BJ (cell line): ENCODE measurements around the gene ASIP. TPM values are rescaled to one million over a fixed set of nuclear protein-coding genes. Genes with fewer than 3 reads are reported as not detected.

Experiments used
- CTCF ChIA-PET: fragments of 350-600 bp; formaldehyde crosslinking; extraction: SDS; loops from one replicate; lab custom pipeline; 2021; ENCODE audit warnings: antibody characterized with exemption, inconsistent platforms; lab: Yijun Ruan, JAX
- POLR2A ChIA-PET: fragments of 300-600 bp; sonication (Branson Sonifier 250); formaldehyde crosslinking; extraction: SDS; loops from one replicate; lab custom pipeline; 2021; ENCODE audit warnings: antibody characterized with exemption; lab: Charles Lee
- DNase-seq: peaks from one replicate; pipeline ENCODE4 v3.0.0-alpha.2; 2011; ENCODE audit warnings: low read depth
- H3K27me3 ChIP-seq: 2 replicates; pipeline ENCODE4 v1.6.0; 2011; ENCODE audit warnings: low read length; ENCODE audit not compliant: control insufficient read depth, insufficient read depth
- H3K36me3 ChIP-seq: 2 replicates; pipeline ENCODE4 v1.5.1; 2011; ENCODE audit warnings: low read length; ENCODE audit not compliant: control insufficient read depth, insufficient read depth
- H3K4me3 ChIP-seq: 2 replicates; pipeline ENCODE4 v1.5.1; 2011; ENCODE audit warnings: low read depth, mild to moderate bottlenecking, control low read depth, low read length
- polyA plus RNA-seq: library from polyadenylated mRNA; depleted of rRNA; stranded (reverse); fragments of >200 nt; gene quantifications from 2 replicates; pipeline ENCODE4 v1.2.3, GENCODE V29; 2011; rRNA removed
- TF ChIP-seq, protein P1 (sequence below): IDR thresholded peaks from 2 replicates; pipeline ENCODE4 v1.5.1; 2011; ENCODE audit warnings: low read depth, mild to moderate bottlenecking, control low read depth, inconsistent platforms, low read length, moderate library complexity; ENCODE audit not compliant: insufficient read depth

ASIP gene
- polyA plus RNA-seq, 1 experiment = not detected

DNA sequence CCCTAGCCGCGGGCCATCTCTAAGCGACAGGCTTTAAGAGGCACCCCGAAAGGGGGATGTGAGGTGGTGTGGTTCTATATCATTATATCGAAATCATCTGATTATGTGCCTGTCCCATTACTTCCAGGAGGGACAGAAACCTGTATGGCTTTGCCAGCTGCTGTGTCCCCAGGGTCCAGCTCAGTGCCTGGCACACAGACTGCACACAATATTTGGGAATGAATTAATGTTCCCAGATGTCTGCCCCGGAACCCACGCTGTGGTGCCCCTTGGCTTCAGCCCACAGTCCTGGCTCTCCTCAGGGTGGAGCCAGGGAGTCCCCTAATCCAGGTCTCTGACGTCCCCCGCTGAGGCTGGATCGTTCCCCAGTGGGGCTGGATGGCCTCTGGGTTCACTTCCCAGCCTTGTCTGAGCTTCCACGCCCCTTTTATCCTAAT lies 70.8 kb downstream of the ASIP start:
- no peak for DNase-seq
- TF ChIP-seq, protein P1, sequence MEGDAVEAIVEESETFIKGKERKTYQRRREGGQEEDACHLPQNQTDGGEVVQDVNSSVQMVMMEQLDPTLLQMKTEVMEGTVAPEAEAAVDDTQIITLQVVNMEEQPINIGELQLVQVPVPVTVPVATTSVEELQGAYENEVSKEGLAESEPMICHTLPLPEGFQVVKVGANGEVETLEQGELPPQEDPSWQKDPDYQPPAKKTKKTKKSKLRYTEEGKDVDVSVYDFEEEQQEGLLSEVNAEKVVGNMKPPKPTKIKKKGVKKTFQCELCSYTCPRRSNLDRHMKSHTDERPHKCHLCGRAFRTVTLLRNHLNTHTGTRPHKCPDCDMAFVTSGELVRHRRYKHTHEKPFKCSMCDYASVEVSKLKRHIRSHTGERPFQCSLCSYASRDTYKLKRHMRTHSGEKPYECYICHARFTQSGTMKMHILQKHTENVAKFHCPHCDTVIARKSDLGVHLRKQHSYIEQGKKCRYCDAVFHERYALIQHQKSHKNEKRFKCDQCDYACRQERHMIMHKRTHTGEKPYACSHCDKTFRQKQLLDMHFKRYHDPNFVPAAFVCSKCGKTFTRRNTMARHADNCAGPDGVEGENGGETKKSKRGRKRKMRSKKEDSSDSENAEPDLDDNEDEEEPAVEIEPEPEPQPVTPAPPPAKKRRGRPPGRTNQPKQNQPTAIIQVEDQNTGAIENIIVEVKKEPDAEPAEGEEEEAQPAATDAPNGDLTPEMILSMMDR = no peak
- Histone ChIP-seq H3K36me3 (no peaks in the 10 kb centered on the region), H3K4me3 (no peak overlapping the region), H3K27me3 (no peaks in the 10 kb centered on the region)
- ChIA-PET POLR2A (interaction anchor here (0.6 kb wide), 1 partner anchor 155 kb away, joined by 4 read pairs; no protein-coding TSS in a partner anchor), CTCF (interaction anchor here (0.6 to 6.1 kb wide), 84 partner anchors 9 to 473 kb away, joined by 3 to 63 read pairs (median 6); partner anchors contain the start of genes AHCY, ASIP, DYNLRB1 and ITCH)

DNA sequence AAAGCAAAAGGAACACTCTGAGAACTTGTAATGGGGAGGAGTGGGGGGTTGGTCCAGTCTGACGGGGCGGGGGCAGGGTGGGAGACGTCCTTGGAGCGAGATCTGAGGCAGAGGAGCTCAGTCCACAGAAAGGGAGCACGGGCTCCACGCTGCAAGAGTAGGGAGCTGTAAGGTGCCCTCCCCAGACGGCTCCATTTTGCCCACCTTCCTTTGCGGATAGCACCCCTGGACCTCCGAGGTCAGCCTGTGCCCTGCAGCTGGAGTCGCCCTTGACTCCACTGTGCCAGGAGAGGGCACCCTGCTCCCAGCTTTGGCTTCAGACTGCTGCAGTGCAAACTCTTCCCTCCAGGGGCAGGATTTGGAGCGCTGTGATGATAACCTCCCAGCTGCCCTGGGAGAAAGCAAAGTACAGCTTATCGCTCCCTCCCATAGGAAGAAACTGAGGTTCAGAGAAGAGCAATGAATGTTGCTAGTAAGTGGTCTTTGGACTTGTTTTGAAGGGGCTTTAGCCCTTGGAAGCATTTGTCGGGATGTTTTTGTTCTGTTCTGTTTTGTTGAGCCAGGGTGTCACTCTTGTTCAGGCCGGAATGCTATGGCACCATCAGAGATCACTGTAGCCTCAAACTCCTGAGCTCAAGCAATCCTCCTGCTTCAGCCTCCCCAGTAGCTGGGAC lies 71.5 kb downstream of the ASIP start:
- TF ChIP-seq, protein P1 = peak; percentile 100
- POLR2A ChIA-PET = interaction anchor here (0.6 kb wide), 1 partner anchor 154 kb away, joined by 4 read pairs; no protein-coding TSS in a partner anchor
- CTCF ChIA-PET = interaction anchor here (0.6 to 6.1 kb wide), 98 partner anchors 8 to 504 kb away, joined by 3 to 63 read pairs (median 5); partner anchors contain the start of genes AHCY, ASIP, DYNLRB1 and ITCH

DNA sequence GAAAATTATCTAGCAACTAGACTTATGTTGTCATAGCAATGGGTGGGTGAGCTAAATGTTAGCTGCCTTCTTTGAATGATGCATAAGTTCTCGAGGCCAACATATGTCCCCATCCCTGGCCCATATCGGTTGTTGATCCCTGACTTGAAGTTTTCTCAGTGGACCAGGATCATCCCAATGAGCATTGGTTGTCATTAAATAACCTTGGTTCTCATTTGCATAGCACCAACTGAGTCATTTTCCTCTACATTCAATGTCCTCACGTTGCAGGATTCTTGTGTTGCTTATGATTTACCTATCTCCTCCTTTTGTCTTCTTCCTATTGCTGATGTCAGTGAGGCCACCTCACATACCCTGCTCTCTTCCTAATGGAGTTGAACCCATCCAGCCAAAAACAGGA lies 74.0 kb downstream of the ASIP start:
- TF ChIP-seq, protein P1 = no peak
- CTCF ChIA-PET = interaction anchor here (0.7 to 4.4 kb wide), 4 partner anchors 8 to 158 kb away, joined by 3 to 32 read pairs (median 6); no protein-coding TSS in a partner anchor
- POLR2A ChIA-PET = no interaction called here
- Histone ChIP-seq H3K36me3 (no peaks in the 10 kb centered on the region), H3K4me3 (no peak overlapping the region), H3K27me3 (no peaks in the 10 kb centered on the region)
- DNase-seq = no peak

More for the DNA sequence above, 71.5 kb downstream of the ASIP start:
- H3K36me3 ChIP-seq = no peaks in the 10 kb centered on the region
- no peak for DNase-seq
- no peaks in the 10 kb centered on the region for H3K27me3 ChIP-seq
- peak overlapping the region; percentile 3; the same call in 1 of the 2 replicates for H3K4me3 ChIP-seq

DNA sequence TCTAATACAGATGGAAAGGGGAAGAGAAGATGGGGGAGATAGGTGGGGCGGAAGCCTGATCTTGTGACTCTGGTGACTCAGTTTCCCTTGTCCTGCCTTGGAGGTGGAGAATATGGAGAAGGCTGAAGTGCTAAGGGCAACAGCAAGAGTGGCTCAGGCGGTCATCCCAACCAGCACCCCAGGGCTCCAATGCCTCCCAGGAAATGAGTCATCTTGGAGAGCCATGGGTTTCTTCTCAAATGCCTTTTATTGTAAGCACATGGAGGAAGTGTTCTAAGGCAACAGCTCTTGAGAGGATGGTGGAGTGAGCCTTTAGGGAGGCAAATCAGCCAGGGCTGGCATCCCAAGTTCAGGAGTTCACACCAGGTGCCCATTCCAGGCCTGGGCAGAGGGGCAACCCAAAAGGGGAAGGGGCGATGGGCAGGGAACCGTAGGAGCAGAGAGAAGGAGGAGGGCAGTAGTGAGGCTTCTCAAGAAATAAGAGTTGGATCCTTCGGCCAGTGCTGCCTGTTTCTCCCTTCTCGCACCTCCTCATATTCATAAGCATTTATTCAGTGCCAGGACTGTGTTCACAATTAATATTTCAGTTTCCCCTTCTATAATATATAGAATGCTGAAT lies 75.1 kb downstream of the ASIP start:
- H3K36me3 ChIP-seq = no peaks in the 10 kb centered on the region
- DNase-seq = no peak
- no peak overlapping the region for H3K4me3 ChIP-seq
- ChIA-PET CTCF (no interaction called here), POLR2A (no interaction called here)
- TF ChIP-seq, protein P1 = no peak
- H3K27me3 ChIP-seq = no peaks in the 10 kb centered on the region; the same call in 1 of the 2 replicates

Other genes starting within 250 kb of the ASIP start
- 93.6 and 144 TPM in 2 replicates for gene RALY, start 247.5 kb upstream of the ASIP start, polyA plus RNA-seq
- gene EIF2S2, start 129.2 kb upstream of the ASIP start, polyA plus RNA-seq = 78.6 and 135 TPM in 2 replicates
- gene AHCY, start 61.9 kb downstream of the ASIP start, polyA plus RNA-seq = 178 and 247 TPM in 2 replicates
- 7.8 and 16.6 TPM in 2 replicates for gene ITCH, start 121.8 kb downstream of the ASIP start, polyA plus RNA-seq